ENCODE measurements around the gene FADS2. TPM values are rescaled to one million over a fixed set of nuclear protein-coding genes. Genes with fewer than 3 reads are reported as not detected.

FADS2 gene
- total RNA-seq, 1 experiment from 2014 or later: 20.6 TPM

- no peak for DNase-seq (ENCODE audit: unreplicated experiment)
- intact Hi-C loops (cut with micrococcal nuclease): no loop called here
- BruUV-seq (replicated peaks): no TSS peak
- TF ChIP-seq, protein P1, sequence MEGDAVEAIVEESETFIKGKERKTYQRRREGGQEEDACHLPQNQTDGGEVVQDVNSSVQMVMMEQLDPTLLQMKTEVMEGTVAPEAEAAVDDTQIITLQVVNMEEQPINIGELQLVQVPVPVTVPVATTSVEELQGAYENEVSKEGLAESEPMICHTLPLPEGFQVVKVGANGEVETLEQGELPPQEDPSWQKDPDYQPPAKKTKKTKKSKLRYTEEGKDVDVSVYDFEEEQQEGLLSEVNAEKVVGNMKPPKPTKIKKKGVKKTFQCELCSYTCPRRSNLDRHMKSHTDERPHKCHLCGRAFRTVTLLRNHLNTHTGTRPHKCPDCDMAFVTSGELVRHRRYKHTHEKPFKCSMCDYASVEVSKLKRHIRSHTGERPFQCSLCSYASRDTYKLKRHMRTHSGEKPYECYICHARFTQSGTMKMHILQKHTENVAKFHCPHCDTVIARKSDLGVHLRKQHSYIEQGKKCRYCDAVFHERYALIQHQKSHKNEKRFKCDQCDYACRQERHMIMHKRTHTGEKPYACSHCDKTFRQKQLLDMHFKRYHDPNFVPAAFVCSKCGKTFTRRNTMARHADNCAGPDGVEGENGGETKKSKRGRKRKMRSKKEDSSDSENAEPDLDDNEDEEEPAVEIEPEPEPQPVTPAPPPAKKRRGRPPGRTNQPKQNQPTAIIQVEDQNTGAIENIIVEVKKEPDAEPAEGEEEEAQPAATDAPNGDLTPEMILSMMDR (IDR thresholded peaks at IDR 0.05; ENCODE audit: unreplicated experiment): no peak
- Mint-ChIP-seq H3K27me3 (ENCODE audit: insufficient read depth, unreplicated experiment) (no peaks in the 10 kb centered on the region), H3K4me3 (ENCODE audit: unreplicated experiment) (no peak overlapping the region), H3K27ac (ENCODE audit: low read depth, unreplicated experiment) (no peak overlapping the region), H3K9me3 (ENCODE audit: unreplicated experiment) (no peaks in the 10 kb centered on the region), H3K4me1 (ENCODE audit: insufficient read depth, unreplicated experiment) (no peaks in the 10 kb centered on the region), H3K36me3 (ENCODE audit: insufficient read depth, unreplicated experiment) (peaks cover 4% of the 10 kb centered on the region)
- ChIA-PET POLR2A (no interaction called here), CTCF (interaction anchor here (0.6 to 4.0 kb wide), 10 partner anchors 8 to 201 kb away, joined by 3 to 42 read pairs (median 3); partner anchors contain the start of gene BEST1)
Measured at GRCh38 chr11:61907282-61907681, 79.2 kb downstream of the FADS2 start.

DNA sequence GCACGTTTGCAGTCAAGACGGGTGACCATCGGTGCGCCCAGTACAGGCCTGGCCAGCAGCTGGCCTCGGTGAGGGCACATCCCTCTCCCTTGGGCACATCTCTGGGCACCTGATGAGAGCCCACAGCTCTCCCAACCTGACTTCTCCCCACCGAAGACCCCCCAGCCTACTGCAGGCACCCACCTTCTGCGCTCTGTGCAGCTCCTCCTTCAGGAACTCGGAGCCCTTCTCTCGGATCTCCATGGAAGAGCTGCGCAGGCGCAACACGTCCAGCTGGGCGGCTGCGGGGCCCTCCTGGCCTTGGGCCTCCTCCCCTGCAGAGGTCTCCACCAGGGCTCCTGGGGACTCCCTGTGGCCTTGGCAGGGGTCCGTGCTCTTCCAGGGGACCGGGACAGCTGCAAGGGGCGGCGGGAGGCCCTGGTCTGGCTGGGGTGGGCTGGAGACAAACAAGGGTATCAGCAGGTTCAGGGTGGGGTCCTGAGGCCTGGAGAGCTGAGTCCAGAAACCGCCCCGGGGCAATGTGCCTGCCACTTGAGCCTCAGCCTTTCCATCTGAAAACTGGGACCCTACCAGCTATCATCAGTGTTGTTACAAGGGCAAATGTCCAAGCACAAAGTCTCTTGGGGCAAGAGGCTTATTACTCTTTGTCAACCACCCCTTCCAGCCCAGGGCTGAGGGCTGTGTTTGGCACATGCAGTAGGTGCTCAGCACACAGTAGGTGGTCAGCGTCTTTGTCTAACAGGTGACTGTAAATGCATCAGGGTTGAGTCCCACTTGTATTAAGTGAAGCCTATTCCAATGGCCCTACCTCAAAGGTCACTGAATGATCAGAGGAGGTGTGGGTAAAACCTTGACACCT lies 80.0 kb downstream of the FADS2 start:
- Mint-ChIP-seq H3K4me1 (ENCODE audit: insufficient read depth, unreplicated experiment) (no peaks in the 10 kb centered on the region), H3K27me3 (ENCODE audit: insufficient read depth, unreplicated experiment) (no peaks in the 10 kb centered on the region), H3K9me3 (ENCODE audit: unreplicated experiment) (no peaks in the 10 kb centered on the region), H3K36me3 (ENCODE audit: insufficient read depth, unreplicated experiment) (peaks cover 4% of the 10 kb centered on the region), H3K4me3 (ENCODE audit: unreplicated experiment) (no peak overlapping the region), H3K27ac (ENCODE audit: low read depth, unreplicated experiment) (no peak overlapping the region)
- TF ChIP-seq, protein P1 (IDR thresholded peaks at IDR 0.05; ENCODE audit: unreplicated experiment): no peak
- ChIA-PET POLR2A (interaction anchor here (0.6 kb wide), 1 partner anchor 17 kb away, joined by 3 read pairs; no protein-coding TSS in a partner anchor), CTCF (interaction anchor here (0.6 to 4.0 kb wide), 12 partner anchors 9 to 200 kb away, joined by 3 to 42 read pairs (median 4); no protein-coding TSS in a partner anchor)
- DNase-seq (ENCODE audit: unreplicated experiment): no peak
- intact Hi-C loops (cut with micrococcal nuclease): no loop called here
- BruUV-seq (replicated peaks): no TSS peak

- no peaks in the 10 kb centered on the region for H3K27me3 Mint-ChIP-seq (ENCODE audit: insufficient read depth, unreplicated experiment)
- H3K4me1 Mint-ChIP-seq (ENCODE audit: insufficient read depth, unreplicated experiment): no peaks in the 10 kb centered on the region
- DNase-seq (ENCODE audit: unreplicated experiment): no peak
- TF ChIP-seq, protein P1 (IDR thresholded peaks at IDR 0.05; ENCODE audit: unreplicated experiment): no peak
- H3K4me3 Mint-ChIP-seq (ENCODE audit: unreplicated experiment): no peak overlapping the region
- CTCF ChIA-PET: interaction anchor here (0.6 to 4.0 kb wide), 13 partner anchors 10 to 199 kb away, joined by 3 to 42 read pairs (median 4); no protein-coding TSS in a partner anchor
- H3K27ac Mint-ChIP-seq (ENCODE audit: low read depth, unreplicated experiment): no peak overlapping the region
- H3K9me3 Mint-ChIP-seq (ENCODE audit: unreplicated experiment): no peaks in the 10 kb centered on the region
- intact Hi-C loops (cut with micrococcal nuclease): no loop called here
- POLR2A ChIA-PET: interaction anchor here (0.6 kb wide), 1 partner anchor 62 kb away, joined by 3 read pairs; no protein-coding TSS in a partner anchor
- H3K36me3 Mint-ChIP-seq (ENCODE audit: insufficient read depth, unreplicated experiment): peaks cover 4% of the 10 kb centered on the region
- no TSS peak for BruUV-seq (replicated peaks)
Measured at GRCh38 chr11:61908730-61909316, 80.7 kb downstream of the FADS2 start.
